ENCODE results near the gene CHST9. TPM values are rescaled to one million over a fixed set of nuclear protein-coding genes. Genes with fewer than 3 reads are reported as not detected.

Gene CHST9
- polyA plus RNA-seq, 10 donors = 0.10 to 0.58 (median 0.24) TPM

DNA sequence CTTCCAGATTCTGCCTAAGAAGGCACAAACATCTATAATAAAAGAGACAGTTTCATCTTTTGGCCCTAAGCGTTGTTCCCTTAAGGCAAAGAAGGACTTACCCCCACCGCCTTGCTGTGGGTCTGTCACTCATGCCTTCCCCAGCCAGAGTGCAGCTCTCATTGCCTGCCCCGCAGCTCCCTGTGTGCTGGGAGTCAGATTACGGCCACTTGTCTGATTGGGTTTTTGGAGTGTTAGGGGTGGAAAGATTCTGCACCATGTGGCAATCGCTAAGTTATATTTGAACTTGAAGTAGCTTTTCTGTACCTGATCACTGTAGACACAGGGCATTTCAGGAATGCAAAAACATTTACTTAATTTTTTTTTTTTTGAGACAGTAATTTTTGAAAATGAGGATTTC is 319.6 kb downstream of the CHST9 start, which contains the start of gene AQP4:
Gene AQP4, minus strand, starts transcription at position 151 of the 400 bp plus-strand sequence. Its CDS starts 18 bp downstream, at position 133.
- peak in 1 of 3 donors; percentile 18 for DNase-seq

DNA sequence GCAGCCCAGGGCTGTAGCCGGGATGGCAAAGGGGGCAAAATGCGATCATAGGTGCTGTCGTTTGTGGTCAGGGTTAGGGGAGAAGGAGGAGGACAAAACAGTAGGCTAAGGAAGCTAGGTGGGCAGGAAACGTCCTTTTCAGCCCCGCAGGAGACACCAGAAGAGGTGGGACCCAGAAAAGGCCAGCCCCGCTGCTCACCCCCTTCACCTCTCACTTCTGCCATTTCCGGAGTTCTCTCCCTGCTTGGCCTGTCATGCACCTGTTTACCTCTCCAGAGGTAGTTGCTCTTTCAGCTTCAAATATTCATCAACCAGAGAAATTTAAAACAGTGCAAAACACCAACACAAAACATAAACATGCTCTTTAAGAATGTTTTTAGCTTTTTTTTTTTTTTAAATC is 320.4 kb downstream of the CHST9 start:
- DNase-seq = no peak

DNA sequence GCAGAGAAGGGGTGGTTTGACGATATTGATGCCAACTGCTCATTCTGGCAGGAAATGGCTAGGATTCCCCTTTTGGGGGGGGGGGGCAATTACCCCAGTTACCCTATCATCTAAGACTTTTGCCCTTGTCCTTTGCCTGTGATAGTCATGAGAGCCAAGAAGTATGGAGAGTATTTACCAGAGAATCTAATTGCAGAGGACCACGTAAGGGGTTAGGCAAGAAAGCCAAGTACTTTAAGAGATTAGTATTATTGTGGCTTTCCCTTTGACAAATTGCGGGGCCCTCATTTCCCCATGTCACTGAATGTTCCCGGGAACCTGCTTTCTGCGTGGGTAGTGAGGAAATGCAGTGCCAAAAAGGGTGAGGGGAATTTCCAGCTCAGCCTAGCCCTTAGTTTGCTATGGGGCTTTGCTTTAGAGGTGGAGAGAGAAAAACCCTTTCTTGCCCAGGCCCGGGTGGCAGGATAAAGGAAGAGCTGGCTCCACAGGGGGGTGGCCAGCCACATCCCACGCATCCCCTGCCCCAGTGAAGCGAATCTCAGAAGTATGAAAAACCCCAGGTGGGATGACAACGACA is 321.1 kb downstream of the CHST9 start:
- peak in 1 of 3 donors; percentile 16 for DNase-seq

DNA sequence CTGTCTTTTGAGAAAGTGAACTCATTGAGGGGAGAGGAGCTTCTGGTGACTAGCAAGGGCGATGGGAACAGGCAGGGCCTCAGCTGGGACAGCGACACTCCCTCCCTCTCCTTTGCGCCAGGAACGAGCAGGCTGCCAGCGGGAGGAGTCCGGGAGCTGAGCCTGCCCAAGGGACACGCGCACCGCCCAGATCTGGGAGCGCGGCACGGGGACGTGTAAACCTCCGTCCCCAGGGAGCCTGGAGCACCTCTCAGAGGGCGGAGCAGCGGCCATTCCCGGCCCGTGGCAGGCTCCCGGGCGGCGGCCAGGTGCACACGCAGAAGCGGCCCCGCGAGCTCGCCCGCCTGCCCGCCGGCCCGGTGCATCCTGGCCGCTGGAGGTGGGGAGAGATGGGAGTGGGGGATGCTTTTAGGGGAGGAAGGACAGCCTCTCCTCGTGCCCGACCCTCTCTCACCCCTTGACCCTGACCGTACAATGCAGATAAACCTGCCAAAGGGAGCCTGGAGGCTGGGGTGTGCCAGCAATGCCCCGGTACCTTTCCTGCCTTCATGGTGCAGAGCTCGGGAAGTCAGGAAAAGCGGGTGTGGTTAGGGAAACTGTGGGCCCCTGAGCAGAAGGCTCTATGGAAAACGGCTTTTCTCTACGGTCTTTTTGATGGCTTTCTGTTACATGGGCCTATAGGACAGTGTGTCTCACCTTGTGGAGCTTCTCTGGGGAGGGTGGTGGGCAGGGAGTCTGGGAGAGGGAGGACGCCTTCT is 321.8 kb downstream of the CHST9 start:
- peak; percentile 9 to 67 (median 37) for DNase-seq

DNA sequence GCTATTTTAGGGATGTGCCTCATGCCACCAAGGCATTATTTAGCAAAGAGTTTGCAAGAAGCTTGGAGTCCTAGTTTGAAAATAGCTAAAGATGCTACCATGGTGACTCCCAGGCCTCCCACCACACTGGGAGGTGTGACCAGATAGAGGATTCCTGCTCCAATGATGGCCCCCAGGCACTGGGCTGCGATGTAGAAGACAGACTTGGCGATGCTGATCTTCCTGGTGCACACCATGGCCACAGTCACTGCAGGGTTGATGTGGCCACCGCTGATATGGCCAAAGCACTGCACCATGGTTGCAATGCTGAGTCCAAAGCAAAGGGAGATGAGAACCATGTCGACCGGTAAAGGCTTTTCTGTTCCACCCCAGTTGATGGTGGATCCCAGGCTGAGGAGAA is 323.0 kb downstream of the CHST9 start:
- DNase-seq = no peak

Measured in muscle of back (tissue), 11 donors.